RWPE2 (cell line): ENCODE results near the gene M1AP.

ENCODE experiments used
- ATAC-seq: fragments of 200-7000 bp; cut with Tn5 transposase; 3 replicates; pipeline ENCODE4 v1.9.1; 2021; ENCODE audit warnings: low read depth
- DNase-seq: peaks from one replicate; pipeline ENCODE4 v3.0.0-alpha.2; 2020; ENCODE audit warnings: low spot score
- H3K27ac ChIP-seq: fragments of 450-650 bp; 2 replicates; pipeline ENCODE4 v1.5.1; 2017; ENCODE audit warnings: mild to moderate bottlenecking; ENCODE audit not compliant: poor library complexity, severe bottlenecking
- H3K27me3 ChIP-seq: fragments of 250-450 bp; sonication (Bioruptor Pico); 2 replicates; pipeline ENCODE4 v1.5.1; 2021; ENCODE audit warnings: mild to moderate bottlenecking, moderate library complexity; ENCODE audit not compliant: insufficient read depth, poor library complexity, severe bottlenecking
- H3K36me3 ChIP-seq: fragments of 250-450 bp; sonication (Bioruptor Pico); 2 replicates; pipeline ENCODE4 v1.5.1; 2020; ENCODE audit warnings: low read depth, mild to moderate bottlenecking, moderate library complexity
- H3K4me1 ChIP-seq: fragments of 250-450 bp; sonication (Bioruptor Pico); 2 replicates; pipeline ENCODE4 v1.5.1; 2021; ENCODE audit warnings: mild to moderate bottlenecking, moderate library complexity; ENCODE audit not compliant: insufficient read depth, poor library complexity, severe bottlenecking
- H3K4me3 ChIP-seq: fragments of 250-450 bp; sonication (Bioruptor Pico); 2 replicates; pipeline ENCODE4 v1.5.1; 2021; ENCODE audit warnings: mild to moderate bottlenecking, moderate library complexity; ENCODE audit not compliant: severe bottlenecking
- H3K9me3 ChIP-seq: fragments of 250-450 bp; sonication (Bioruptor Pico); 2 replicates; pipeline ENCODE4 v1.5.1; 2021; ENCODE audit warnings: mild to moderate bottlenecking, moderate library complexity; ENCODE audit not compliant: severe bottlenecking
- CTCF ChIP-seq: fragments of 450-650 bp; IDR thresholded peaks from one replicate; pipeline ENCODE4 v1.5.1; 2017; ENCODE audit warnings: mild to moderate bottlenecking, moderate library complexity; ENCODE audit not compliant: poor library complexity, severe bottlenecking

The M1AP gene

GRCh38 chr2:74572178-74572925, 75.8 kb downstream of the M1AP start:
- Histone ChIP-seq H3K27ac (peak overlapping the region; percentile 89), H3K27me3 (no peaks in the 10 kb centered on the region), H3K4me3 (no peak overlapping the region), H3K9me3 (no peaks in the 10 kb centered on the region), H3K36me3 (no peaks in the 10 kb centered on the region), H3K4me1 (peaks cover 28% of the 10 kb centered on the region)
- no peak for TF ChIP-seq CTCF
- DNase-seq, result no peak
- no peak for ATAC-seq

GRCh38 chr2:74571058-74571457, 77.1 kb downstream of the M1AP start:
- Histone ChIP-seq H3K36me3 (no peaks in the 10 kb centered on the region), H3K4me3 (no peak overlapping the region), H3K27me3 (no peaks in the 10 kb centered on the region), H3K9me3 (no peaks in the 10 kb centered on the region), H3K27ac (no peak overlapping the region), H3K4me1 (peaks cover 38% of the 10 kb centered on the region)
- DNase-seq (no peak), ATAC-seq (no peak)
- TF ChIP-seq CTCF, result no peak

GRCh38 chr2:74569686-74570085, 78.4 kb downstream of the M1AP start:
- H3K9me3 ChIP-seq, result no peaks in the 10 kb centered on the region
- no peaks in the 10 kb centered on the region for H3K36me3 ChIP-seq
- DNase-seq (no peak), ATAC-seq (no peak)
- H3K27ac ChIP-seq, result no peak overlapping the region
- no peaks in the 10 kb centered on the region for H3K27me3 ChIP-seq
- TF ChIP-seq CTCF, result no peak
- no peak overlapping the region for H3K4me3 ChIP-seq
- H3K4me1 ChIP-seq, result peaks cover 40% of the 10 kb centered on the region

- peak overlapping the region; percentile 87 for H3K27ac ChIP-seq
- H3K4me3 ChIP-seq, result no peak overlapping the region
Observed at GRCh38 chr2:74567881-74568280, 80.2 kb downstream of the M1AP start.

More at GRCh38 chr2:74567881-74568280, 80.2 kb downstream of the M1AP start:
- Histone ChIP-seq H3K36me3 (no peaks in the 10 kb centered on the region), H3K27me3 (no peaks in the 10 kb centered on the region), H3K4me1 (peaks cover 35% of the 10 kb centered on the region), H3K9me3 (no peaks in the 10 kb centered on the region)
- no peak for DNase-seq
- no peak for TF ChIP-seq CTCF
- ATAC-seq, result peak; percentile 87
